GM18861 (cell line): ENCODE data around the gene TES.
"Not testable (repeated sequence)": the region's sequence is repeated elsewhere in the genome, so short reads cannot be mapped to it uniquely, and the experiment has no call there.

Experiments used
- ATAC-seq: cut with Tn5 transposase; IDR thresholded peaks from one replicate; pipeline ENCODE4 v1.9.1; 2021; ENCODE audit not compliant: unreplicated experiment

Gene TES

GRCh38 chr7:116283595-116284204 is 73.4 kb downstream of the TES start:
- ATAC-seq, result no peak

GRCh38 chr7:116284390-116284789 is 74.1 kb downstream of the TES start:
- no peak for ATAC-seq

GRCh38 chr7:116285252-116285651 is 74.9 kb downstream of the TES start:
- no peak for ATAC-seq

GRCh38 chr7:116290740-116291139 is 80.4 kb downstream of the TES start:
- ATAC-seq, result no peak

GRCh38 chr7:116291937-116292336 is 81.6 kb downstream of the TES start:
- ATAC-seq, result no peak

GRCh38 chr7:116292381-116292780 is 82.0 kb downstream of the TES start:
- no peak for ATAC-seq

- ATAC-seq, result no peak
These were observed 82.8 kb downstream of the TES start for GRCh38 chr7:116293139-116293538.

- no peak for ATAC-seq
These were observed 83.3 kb downstream of the TES start for GRCh38 chr7:116293633-116294032.

GRCh38 chr7:116295903-116296302 is 85.6 kb downstream of the TES start:
- not testable (repeated sequence) for ATAC-seq

- ATAC-seq, result no peak
These were observed 87.7 kb downstream of the TES start for GRCh38 chr7:116298055-116298454.

- no peak for ATAC-seq
These were observed 88.2 kb downstream of the TES start for GRCh38 chr7:116298576-116298975.

GRCh38 chr7:116305485-116306408 is 95.4 kb downstream of the TES start:
- no peak for ATAC-seq

- no peak for ATAC-seq
These were observed 96.2 kb downstream of the TES start for GRCh38 chr7:116306409-116307048.

GRCh38 chr7:116307253-116307652 is 96.9 kb downstream of the TES start:
- peak; percentile 73 for ATAC-seq
